Pancreas (tissue), 10 donors: ENCODE results near the gene CACNA1H. TPM values are rescaled to one million over a fixed set of nuclear protein-coding genes. Genes with fewer than 3 reads are reported as not detected.
A peak's percentile ranks its signal among the peaks of the same experiment; 100 is the strongest.

Source experiments
- ATAC-seq, 4 donors: fragments of 200-7000 bp; cut with Tn5 transposase; one replicate each; pipeline versions ENCODE4 v1.8.0 to v1.9.1; 2020; ENCODE audit warnings: mild to moderate bottlenecking in 4 of 4, moderate library complexity in 4 of 4
- DNase-seq, 6 donors: peaks; one replicate each; pipeline ENCODE4 v3.0.0-alpha.2; 2020
- FAIRE-seq: peaks from 2 replicates; lab custom pipeline; 2012; peaks lifted over from hg19 to GRCh38; lab: Jason Lieb, UNC
- H3K27ac ChIP-seq, 4 donors: fragments of 200-600 bp; sonication (generic); 1 replicate in 3 of 4; 2 replicates in 1 of 4; pipeline versions ENCODE4 v1.5.0 to v1.8.0; 2020
- H3K27me3 ChIP-seq, 4 donors: fragments of 200-600 bp; one replicate each; pipeline ENCODE4 v1.8.0; 2021
- H3K36me3 ChIP-seq, 3 donors: fragments of 200-600 bp; sonication (generic) in 1 of 3; one replicate each; pipeline versions ENCODE4 v1.5.0 to v1.8.0; 2020 to 2021
- H3K4me1 ChIP-seq, 3 donors: fragments of 200-600 bp; one replicate each; pipeline ENCODE4 v1.8.0; 2021
- H3K4me3 ChIP-seq, 4 donors: fragments of 200-600 bp; sonication (generic) in 2 of 4; one replicate each; pipeline versions ENCODE4 v1.5.0 to v1.8.0; 2020 to 2021
- H3K9me3 ChIP-seq, 4 donors: fragments of 200-600 bp; one replicate each; pipeline ENCODE4 v1.8.0; 2021
- WGBS, 2 donors: extraction: QIAGEN DNeasy Blood & Tissue Kit; methylation state at CpG; one replicate each; pipeline ENCODE4 v1.1.7; 2013; 5-methylcytosine and 5-hydroxymethylcytosine counted together
- intact Hi-C, 3 donors: fragments of 100-400 bp; cut with DNase I; formaldehyde crosslinking; loops; one replicate each; pipeline versions ENCODE4 v1.11.1 to v1.14.2; 2022
- polyA plus RNA-seq, 2 donors: library from polyadenylated mRNA; stranded (reverse); fragments of 200-250 nt; gene quantifications; one replicate each; pipeline ENCODE4 v1.2.3, GENCODE V29; 2013
- total RNA-seq, 6 donors: library from RNA; stranded (reverse); fragmentation: NEBNext Ultra II Directional in 4 of 6; extraction: Animal tissue kit (Norgen Biotek cat#: 25700) in 4 of 6; gene quantifications; one replicate each; pipeline versions ENCODE4 v1.2.1 to v1.2.4, GENCODE V29; 2021 to 2023
- TF ChIP-seq, protein P1 (sequence below), 4 donors: fragments of 200-600 bp; sonication (generic) in 3 of 4; IDR thresholded peaks; one replicate each; pipeline versions ENCODE4 v1.5.0 to v1.8.0; 2021; ENCODE audit warnings: antibody characterized with exemption in 4 of 4
- donor health status: healthy with polysubstance abuse.
- donor health status: DM: no; HTN: no; CAD: no; lungs with moderate emphysema.
- donor health status: DM: no; HTN: no; CAD: no.
- donor health status: control.
- donor health status: control.
- donor health status: Bipolar disorder and iron deficiency.
- donor health status: DM: yes; HTN: yes; CAD: no.
- donor health status: DM: no; HTN: no; CAD: no.
- donor health status: DM: no; HTN: no; CAD: no.
- donor health status: DM: yes; HTN: yes; CAD: no.

CACNA1H gene
- total and polyA plus RNA-seq, 8 donors: 2.5 to 20.5 (median 4.9) TPM

DNA sequence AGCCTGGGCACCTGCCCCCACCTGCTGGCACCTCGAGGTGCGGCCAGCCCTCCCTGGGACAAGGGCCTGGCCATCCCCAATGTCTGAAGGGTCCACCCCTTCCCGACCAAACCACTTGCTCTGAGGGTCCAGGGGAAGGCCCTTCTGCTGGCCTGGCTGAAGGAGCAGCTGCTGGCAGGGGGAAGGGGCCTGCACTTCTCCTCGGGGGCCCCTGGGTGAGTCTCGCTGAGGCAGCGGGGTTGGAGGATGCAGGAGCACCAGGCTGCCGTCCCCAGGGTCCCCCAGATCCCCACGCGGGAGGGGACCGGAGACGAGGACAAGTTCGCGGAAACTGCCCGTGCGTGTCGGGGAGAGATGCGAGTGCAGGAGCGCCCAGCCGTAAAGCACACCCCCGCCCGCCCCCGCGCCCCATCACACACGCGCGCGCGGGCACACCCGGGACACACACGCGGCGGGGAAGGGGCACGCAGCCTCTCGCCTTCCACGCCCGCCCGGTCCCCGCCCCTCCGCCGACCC lies 725 bp upstream of the CACNA1H start:
- 12 to 20% methylated on average over 24 to 40 of the region's 40 CpGs for WGBS, 2 donors
- H3K36me3 ChIP-seq: no peaks in the 10 kb centered on the region
- peak overlapping the region in 2 of 4 donors; percentile 28 to 31 for H3K4me3 ChIP-seq
- H3K27me3 ChIP-seq: peaks cover 0 to 8% (median 3%) of the 10 kb centered on the region in 4 donors
- H3K27ac ChIP-seq: no peak overlapping the region
- ATAC-seq (peak in 1 of 4 donors; percentile 12), DNase-seq (no peak), FAIRE-seq (no peak)
- no peaks in the 10 kb centered on the region for H3K9me3 ChIP-seq
- H3K4me1 ChIP-seq: no peaks in the 10 kb centered on the region
- intact Hi-C loops: no loop called here
- TF ChIP-seq, protein P1, sequence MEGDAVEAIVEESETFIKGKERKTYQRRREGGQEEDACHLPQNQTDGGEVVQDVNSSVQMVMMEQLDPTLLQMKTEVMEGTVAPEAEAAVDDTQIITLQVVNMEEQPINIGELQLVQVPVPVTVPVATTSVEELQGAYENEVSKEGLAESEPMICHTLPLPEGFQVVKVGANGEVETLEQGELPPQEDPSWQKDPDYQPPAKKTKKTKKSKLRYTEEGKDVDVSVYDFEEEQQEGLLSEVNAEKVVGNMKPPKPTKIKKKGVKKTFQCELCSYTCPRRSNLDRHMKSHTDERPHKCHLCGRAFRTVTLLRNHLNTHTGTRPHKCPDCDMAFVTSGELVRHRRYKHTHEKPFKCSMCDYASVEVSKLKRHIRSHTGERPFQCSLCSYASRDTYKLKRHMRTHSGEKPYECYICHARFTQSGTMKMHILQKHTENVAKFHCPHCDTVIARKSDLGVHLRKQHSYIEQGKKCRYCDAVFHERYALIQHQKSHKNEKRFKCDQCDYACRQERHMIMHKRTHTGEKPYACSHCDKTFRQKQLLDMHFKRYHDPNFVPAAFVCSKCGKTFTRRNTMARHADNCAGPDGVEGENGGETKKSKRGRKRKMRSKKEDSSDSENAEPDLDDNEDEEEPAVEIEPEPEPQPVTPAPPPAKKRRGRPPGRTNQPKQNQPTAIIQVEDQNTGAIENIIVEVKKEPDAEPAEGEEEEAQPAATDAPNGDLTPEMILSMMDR (IDR thresholded peaks at IDR 0.05): no peak

DNA sequence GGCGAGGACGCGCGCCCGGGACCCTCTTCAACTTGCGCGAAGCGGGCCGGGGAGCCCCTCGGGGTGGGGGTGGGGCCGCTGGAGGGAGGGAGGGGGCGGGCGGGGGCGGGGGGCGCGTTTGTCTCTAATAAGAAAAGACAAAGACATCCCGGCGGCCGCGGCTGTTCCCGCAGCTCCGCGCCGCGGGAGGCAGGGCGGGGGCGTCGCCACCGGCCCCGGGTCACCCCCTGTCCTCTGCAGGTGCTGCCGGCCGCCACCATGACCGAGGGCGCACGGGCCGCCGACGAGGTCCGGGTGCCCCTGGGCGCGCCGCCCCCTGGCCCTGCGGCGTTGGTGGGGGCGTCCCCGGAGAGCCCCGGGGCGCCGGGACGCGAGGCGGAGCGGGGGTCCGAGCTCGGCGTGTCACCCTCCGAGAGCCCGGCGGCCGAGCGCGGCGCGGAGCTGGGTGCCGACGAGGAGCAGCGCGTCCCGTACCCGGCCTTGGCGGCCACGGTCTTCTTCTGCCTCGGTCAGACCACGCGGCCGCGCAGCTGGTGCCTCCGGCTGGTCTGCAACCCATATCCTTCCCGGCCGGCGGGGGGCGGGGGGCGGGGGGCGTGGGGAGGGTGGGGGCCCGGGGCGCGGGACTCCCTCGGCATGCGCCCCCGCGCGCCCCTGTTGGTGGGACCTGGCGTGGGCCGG lies 714 bp downstream of the CACNA1H start:
- H3K27ac ChIP-seq: no peak overlapping the region
- H3K4me1 ChIP-seq: peaks cover 0 to 2% (median 0%) of the 10 kb centered on the region in 3 donors
- 3 to 4% methylated on average over 45 to 93 of the region's 94 CpGs for WGBS, 2 donors
- peaks cover 0 to 8% (median 3%) of the 10 kb centered on the region in 4 donors for H3K27me3 ChIP-seq
- DNase-seq: no peak
- peak overlapping the region in 2 of 4 donors; percentile 24 to 25 for H3K4me3 ChIP-seq
- TF ChIP-seq, protein P1 (IDR thresholded peaks at IDR 0.05): no peak
- intact Hi-C loops: no loop called here
- no peak for FAIRE-seq
- no peaks in the 10 kb centered on the region for H3K36me3 ChIP-seq
- no peak for ATAC-seq
- H3K9me3 ChIP-seq: no peaks in the 10 kb centered on the region

DNA sequence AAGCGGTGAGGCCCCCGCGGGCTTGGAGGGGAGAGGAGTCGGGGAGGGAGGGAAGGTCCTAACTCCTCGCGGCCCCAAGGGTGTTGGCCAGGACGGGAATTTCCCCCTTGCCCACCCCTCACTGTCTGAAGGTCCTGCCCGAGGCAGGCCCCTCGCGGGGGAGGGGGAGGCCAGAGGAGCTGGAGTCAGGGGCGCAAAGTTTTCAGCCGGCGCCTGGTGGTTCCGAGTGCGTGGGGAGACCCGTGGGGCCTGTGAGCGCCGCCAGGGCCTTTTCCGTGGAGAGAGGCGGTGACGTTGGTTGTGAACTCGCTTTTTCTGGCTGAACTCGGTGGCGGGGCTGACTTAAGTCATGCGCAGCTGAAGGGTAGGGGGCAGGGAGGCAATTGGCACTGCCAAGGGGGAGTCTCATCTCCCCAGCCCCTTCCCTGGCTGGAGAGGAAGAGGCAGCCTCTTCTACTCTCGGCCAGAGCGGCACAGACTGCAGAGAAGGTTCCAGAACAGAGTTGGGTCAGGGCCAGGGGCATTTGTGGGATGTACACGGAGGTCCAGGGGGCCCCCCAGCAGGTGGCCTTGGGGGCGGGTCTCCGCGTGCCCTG lies 1.5 kb downstream of the CACNA1H start:
- H3K9me3 ChIP-seq: no peaks in the 10 kb centered on the region
- peak overlapping the region in 1 of 4 donors; percentile 22 for H3K27ac ChIP-seq
- H3K4me3 ChIP-seq: peak overlapping the region in 2 of 4 donors; percentile 24 to 25
- peaks cover 0 to 4% (median 2%) of the 10 kb centered on the region in 3 donors for H3K4me1 ChIP-seq
- peak in 2 of 4 donors; percentile 16 to 19 for ATAC-seq
- WGBS, 2 donors: 45 to 52% methylated on average over 25 to 31 of the region's 31 CpGs
- H3K36me3 ChIP-seq: no peaks in the 10 kb centered on the region
- H3K27me3 ChIP-seq: peaks cover 0 to 8% (median 3%) of the 10 kb centered on the region in 4 donors
- TF ChIP-seq, protein P1 (IDR thresholded peaks at IDR 0.05): no peak
- no peak for FAIRE-seq
- no peak for DNase-seq
- intact Hi-C loops: no loop called here

DNA sequence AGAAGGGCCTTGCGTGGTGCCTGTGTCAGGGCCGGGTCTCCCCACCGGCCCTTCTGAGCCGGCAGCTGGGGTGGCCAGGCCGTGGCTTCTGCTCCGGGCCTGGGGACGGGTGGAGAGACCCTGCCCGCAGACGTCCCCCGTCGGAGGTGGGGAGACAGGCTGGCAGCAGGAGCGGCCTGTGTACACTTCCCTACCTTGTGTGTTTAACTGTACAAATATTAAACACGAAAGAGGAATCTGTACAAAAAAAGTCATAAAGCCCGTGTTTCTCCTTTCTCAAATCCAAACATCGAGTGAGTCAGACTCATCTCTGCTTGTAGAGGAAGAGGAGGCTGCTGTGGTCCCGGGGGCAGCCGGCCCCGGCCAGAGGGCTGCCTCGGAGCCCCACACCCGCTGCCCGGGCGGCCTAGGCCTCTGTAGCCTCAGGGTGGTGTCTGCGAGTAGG lies 2.0 kb downstream of the CACNA1H start:
- Histone ChIP-seq H3K9me3 (no peaks in the 10 kb centered on the region), H3K4me3 (peak overlapping the region in 1 of 4 donors; percentile 25), H3K36me3 (no peaks in the 10 kb centered on the region), H3K27me3 (peaks cover 0 to 8% (median 3%) of the 10 kb centered on the region in 4 donors), H3K4me1 (peaks cover 0 to 7% (median 4%) of the 10 kb centered on the region in 3 donors), H3K27ac (peak overlapping the region in 1 of 4 donors; percentile 22)
- ATAC-seq (peak in 1 of 4 donors; percentile 26), FAIRE-seq (no peak), DNase-seq (no peak)
- TF ChIP-seq, protein P1 (IDR thresholded peaks at IDR 0.05): no peak
- intact Hi-C loops: no loop called here
- WGBS, 2 donors: 49 to 54% methylated on average over 23 of the region's 23 CpGs
